GM23338 (cell line): ENCODE measurements around the gene PTPRJ. TPM values are rescaled to one million over a fixed set of nuclear protein-coding genes. Genes with fewer than 3 reads are reported as not detected.

ENCODE experiments used
- ATAC-seq: fragments of 200-7000 bp; cut with Tn5 transposase; 3 replicates; pipeline ENCODE4 v1.9.1; 2020
- DNase-seq: peaks from one replicate; pipeline ENCODE4 v3.0.0-alpha.2; 2015; ENCODE audit warnings: low spot score
- H2AFZ ChIP-seq: fragments of 200-600 bp; sonication (generic); 2 replicates; pipeline ENCODE4 v1.8.0; 2016; ENCODE audit warnings: antibody characterized with exemption, mild to moderate bottlenecking, moderate library complexity
- H3F3A ChIP-seq: fragments of 200-600 bp; sonication (generic); replicated peaks from 2 replicates; pipeline ENCODE4 v1.8.0; 2017; ENCODE audit warnings: antibody characterized with exemption, mixed run types, low read depth
- H3K27ac ChIP-seq: fragments of 200-600 bp; sonication (generic); 2 replicates; pipeline ENCODE4 v1.6.1; 2016; ENCODE audit warnings: low read depth
- H3K27me3 ChIP-seq: fragments of 200-600 bp; sonication (generic); 2 replicates; pipeline ENCODE4 v1.8.0; 2016; ENCODE audit warnings: mild to moderate bottlenecking, mixed run types, moderate library complexity; ENCODE audit not compliant: insufficient read depth
- H3K36me3 ChIP-seq: fragments of 200-600 bp; sonication (generic); 2 replicates; pipeline ENCODE4 v1.8.0; 2016; ENCODE audit warnings: mild to moderate bottlenecking; ENCODE audit not compliant: insufficient read depth
- H3K4me1 ChIP-seq: fragments of 200-600 bp; sonication (generic); 2 replicates; pipeline ENCODE4 v1.8.0; 2016; ENCODE audit warnings: mild to moderate bottlenecking, moderate library complexity; ENCODE audit not compliant: insufficient read depth
- H3K4me2 ChIP-seq: fragments of 200-600 bp; sonication (generic); 2 replicates; pipeline ENCODE4 v1.7.1; 2017; ENCODE audit warnings: mixed run types
- H3K4me3 ChIP-seq: fragments of 200-600 bp; sonication (generic); 2 replicates; pipeline ENCODE4 v1.6.1; 2016; ENCODE audit warnings: mixed run types
- H3K79me2 ChIP-seq: fragments of 200-600 bp; sonication (generic); replicated peaks from 2 replicates; pipeline ENCODE4 v1.8.0; 2017; ENCODE audit warnings: mild to moderate bottlenecking; ENCODE audit not compliant: insufficient read depth
- H3K9me2 ChIP-seq: fragments of 200-600 bp; sonication (generic); 2 replicates; pipeline ENCODE4 v1.8.0; 2017; ENCODE audit not compliant: insufficient read depth
- H4K20me1 ChIP-seq: fragments of 200-600 bp; sonication (generic); replicated peaks from 2 replicates; pipeline ENCODE4 v1.8.0; 2017; ENCODE audit warnings: mild to moderate bottlenecking; ENCODE audit not compliant: insufficient read depth
- H3K27ac Mint-ChIP-seq: 2 replicates; pipeline ENCODE4 v1.8.0; 2020; ENCODE audit warnings: inconsistent platforms, mild to moderate bottlenecking, moderate library complexity, mixed read lengths
- H3K27me3 Mint-ChIP-seq: 3 replicates; pipeline ENCODE4 v1.8.0; 2022; ENCODE audit warnings: low read depth, mild to moderate bottlenecking, moderate library complexity, mixed read lengths, inconsistent platforms; ENCODE audit not compliant: insufficient read depth, poor library complexity
- H3K36me3 Mint-ChIP-seq: 3 replicates; pipeline ENCODE4 v1.8.0; 2021; ENCODE audit warnings: low read depth, mild to moderate bottlenecking, inconsistent platforms, moderate library complexity, mixed read lengths
- H3K4me1 Mint-ChIP-seq: 3 replicates; pipeline ENCODE4 v1.8.0; 2020; ENCODE audit warnings: mild to moderate bottlenecking, inconsistent platforms, mixed read lengths
- H3K4me3 Mint-ChIP-seq: 3 replicates; pipeline ENCODE4 v1.8.0; 2021; ENCODE audit warnings: moderate library complexity, mild to moderate bottlenecking, inconsistent platforms, mixed read lengths
- H3K9me3 Mint-ChIP-seq: 3 replicates; pipeline ENCODE4 v1.8.0; 2020; ENCODE audit warnings: moderate library complexity, mild to moderate bottlenecking, inconsistent platforms, mixed read lengths
- CREB1 ChIP-seq: fragments of 250-450 bp; sonication (Bioruptor Pico); IDR thresholded peaks from 2 replicates; pipeline ENCODE4 v1.5.0; 2020; ENCODE audit warnings: low read depth, mild to moderate bottlenecking, moderate library complexity
- CTCF ChIP-seq, 2 experiments: fragments of 200-600 bp in 1 of 2; sonication (generic) in 1 of 2; conservative IDR thresholded peaks; 2 replicates each; pipeline versions ENCODE4 v1.5.1 to v1.6.1; 2016 to 2017; ENCODE audit warnings: antibody characterized with exemption in 2 of 2, low read depth in 2 of 2, mild to moderate bottlenecking in 2 of 2, moderate library complexity in 1 of 2
- ETS1 ChIP-seq: IDR thresholded peaks from 2 replicates; pipeline ENCODE4 v1.6.1; 2016; ENCODE audit warnings: antibody characterized with exemption
- EZH2 ChIP-seq: fragments of 200-600 bp; sonication (generic); IDR thresholded peaks from one replicate; pipeline ENCODE4 v1.8.0; 2017; ENCODE audit warnings: antibody characterized with exemption, mild to moderate bottlenecking, low read depth; ENCODE audit not compliant: unreplicated experiment
- EZH2phosphoT487 ChIP-seq: fragments of 200-600 bp; sonication (generic); IDR thresholded peaks from one replicate; pipeline ENCODE4 v1.8.1; 2018; ENCODE audit warnings: antibody characterized with exemption; ENCODE audit not compliant: unreplicated experiment
- JUNB ChIP-seq: IDR thresholded peaks from one replicate; pipeline ENCODE4 v1.6.1; 2016; ENCODE audit warnings: antibody characterized with exemption; ENCODE audit not compliant: unreplicated experiment
- NANOG ChIP-seq: IDR thresholded peaks from 2 replicates; pipeline ENCODE4 v1.6.1; 2016; ENCODE audit warnings: antibody characterized with exemption, borderline replicate concordance
- POLR2AphosphoS5 ChIP-seq: IDR thresholded peaks from 2 replicates; pipeline ENCODE4 v1.6.1; 2016; ENCODE audit warnings: antibody characterized with exemption, low read depth
- REST ChIP-seq: IDR thresholded peaks from one replicate; pipeline ENCODE4 v1.6.1; 2018; ENCODE audit warnings: antibody characterized with exemption; ENCODE audit not compliant: unreplicated experiment
- STAT1 ChIP-seq: IDR thresholded peaks from one replicate; pipeline ENCODE4 v1.6.1; 2016; ENCODE audit warnings: antibody characterized with exemption; ENCODE audit not compliant: unreplicated experiment
- ZNF114 ChIP-seq: fragments of 250-450 bp; sonication (Bioruptor Pico); IDR thresholded peaks from 2 replicates; pipeline ENCODE4 v1.5.0; 2020; ENCODE audit warnings: mild to moderate bottlenecking, moderate library complexity
- ZNF331 ChIP-seq: fragments of 250-450 bp; sonication (Bioruptor Pico); IDR thresholded peaks from 2 replicates; pipeline ENCODE4 v1.5.0; 2020; ENCODE audit warnings: low read depth, mild to moderate bottlenecking, moderate library complexity
- ZNF462 ChIP-seq: fragments of 250-450 bp; sonication (Bioruptor Pico); IDR thresholded peaks from 2 replicates; pipeline ENCODE4 v1.5.0; 2020; ENCODE audit warnings: mild to moderate bottlenecking, moderate library complexity
- polyA plus RNA-seq: library from polyadenylated mRNA; unstranded; fragments of >200 nt; fragmentation: Nextera tagmentation; extraction: Ambion mirVana; gene quantifications from 2 replicates; pipeline ENCODE4 v1.2.1, GENCODE V29; 2016
- total RNA-seq: library from RNA; depleted of rRNA; stranded (reverse); fragments of >200 nt; shearing (Covaris generic); gene quantifications from 2 replicates; pipeline ENCODE4 v1.2.3, GENCODE V29; 2014

PTPRJ gene
- total and polyA plus RNA-seq, 2 experiments from 2014 or later = 4.2 to 16.0 TPM

GRCh38 chr11:48040830-48041444, 60.6 kb downstream of the PTPRJ start:
- H3K27ac Mint-ChIP-seq = no peak overlapping the region
- H3K36me3 Mint-ChIP-seq = no peaks in the 10 kb centered on the region
- no peak overlapping the region for H3K27ac ChIP-seq

More at GRCh38 chr11:48040830-48041444, 60.6 kb downstream of the PTPRJ start:
- H3K79me2 ChIP-seq = peaks cover 3% of the 10 kb centered on the region; the same call in 1 of the 2 replicates
- H3K4me3 ChIP-seq = no peak overlapping the region
- peaks cover 2% of the 10 kb centered on the region for H3K4me1 ChIP-seq
- H3K4me1 Mint-ChIP-seq = peaks cover 31% of the 10 kb centered on the region
- no peak for ATAC-seq
- DNase-seq = no peak
- TF ChIP-seq NANOG (no peak), REST (no peak), ETS1 (no peak), ZNF114 (CRISPR knock-in tag) (no peak), CTCF (conservative IDR thresholded peaks at IDR 0.05; ENCODE audit: low read depth in 2 of 2) (no peak), EZH2phosphoT487 (no peak), CREB1 (CRISPR knock-in tag) (no peak), STAT1 (no peak), EZH2 (no peak), ZNF462 (CRISPR knock-in tag) (no peak), POLR2AphosphoS5 (no peak), ZNF331 (CRISPR knock-in tag) (no peak), JUNB (no peak)
- H3K27me3 Mint-ChIP-seq = peaks cover 7% of the 10 kb centered on the region
- no peaks in the 10 kb centered on the region for H3K9me2 ChIP-seq
- no peaks in the 10 kb centered on the region for H3K9me3 Mint-ChIP-seq
- H4K20me1 ChIP-seq = no peaks in the 10 kb centered on the region
- no peak overlapping the region for H3K4me2 ChIP-seq
- H3K36me3 ChIP-seq = no peaks in the 10 kb centered on the region
- H2AFZ ChIP-seq = no peak overlapping the region
- H3F3A ChIP-seq = no peaks in the 10 kb centered on the region
- H3K4me3 Mint-ChIP-seq = no peak overlapping the region
- no peaks in the 10 kb centered on the region for H3K27me3 ChIP-seq
